Type B pancreatic cell (in vitro differentiated cells): Measurements from ENCODE around the gene HLA-DOB. TPM values are rescaled to one million over a fixed set of nuclear protein-coding genes. Genes with fewer than 3 reads are reported as not detected.

Experiments used
- DNase-seq: peaks from one replicate; pipeline ENCODE4 v3.0.0; 2021; ENCODE audit warnings: mixed read lengths; ENCODE audit not compliant: unreplicated experiment; ENCODE audit errors: extremely low spot score
- H3K27ac Mint-ChIP-seq: 2 replicates; pipeline ENCODE4 v1.8.0; 2021; ENCODE audit warnings: mild to moderate bottlenecking, mixed read lengths
- H3K27me3 Mint-ChIP-seq: 2 replicates; pipeline ENCODE4 v1.8.0; 2021; ENCODE audit warnings: mixed read lengths
- H3K36me3 Mint-ChIP-seq: 2 replicates; pipeline ENCODE4 v1.8.0; 2021; ENCODE audit warnings: mixed read lengths
- H3K4me1 Mint-ChIP-seq: one replicate; pipeline ENCODE4 v1.8.0; 2021; ENCODE audit warnings: mixed read lengths; ENCODE audit not compliant: unreplicated experiment
- H3K4me3 Mint-ChIP-seq: 2 replicates; pipeline ENCODE4 v1.8.0; 2021; ENCODE audit warnings: mild to moderate bottlenecking, mixed read lengths
- H3K9me3 Mint-ChIP-seq: 2 replicates; pipeline ENCODE4 v1.8.0; 2021; ENCODE audit warnings: mixed read lengths
- total RNA-seq: library from RNA; stranded (reverse); gene quantifications from 2 replicates; pipeline ENCODE4 v1.2.1, GENCODE V29; 2021; ENCODE audit warnings: low replicate concordance
- TF ChIP-seq, protein P1 (sequence below): fragments of 200-600 bp; sonication (generic); conservative IDR thresholded peaks from 2 replicates; pipeline ENCODE4 v1.5.0; 2021; ENCODE audit warnings: antibody characterized with exemption, mild to moderate bottlenecking

Gene HLA-DOB
- total RNA-seq, 1 donor from 2014 or later, result not detected

DNA sequence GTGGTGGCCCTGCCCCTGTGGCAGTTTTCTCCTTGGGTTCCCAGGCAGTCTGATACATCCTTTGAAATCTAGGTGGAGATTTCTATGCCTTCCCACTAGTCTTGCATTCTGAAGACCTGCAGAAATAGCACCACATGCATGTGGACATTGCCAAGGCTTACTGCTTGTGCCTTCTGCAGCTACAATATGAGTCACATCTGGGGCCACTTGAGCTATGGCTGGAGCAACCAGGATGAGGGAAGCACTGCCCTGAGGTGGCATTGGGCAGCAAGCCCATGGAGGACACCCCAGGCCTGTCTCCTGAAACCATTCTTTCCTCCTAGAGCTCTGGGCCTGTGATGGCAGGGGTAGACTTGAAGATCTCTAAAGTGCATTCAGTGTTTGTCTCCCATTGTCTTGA is 37.8 kb downstream of the HLA-DOB start:
- Mint-ChIP-seq H3K36me3 (no peaks in the 10 kb centered on the region), H3K9me3 (peaks cover 4% of the 10 kb centered on the region), H3K27ac (no peak overlapping the region), H3K27me3 (peaks cover 35% of the 10 kb centered on the region), H3K4me1 (no peaks in the 10 kb centered on the region), H3K4me3 (no peak overlapping the region)
- TF ChIP-seq, protein P1, sequence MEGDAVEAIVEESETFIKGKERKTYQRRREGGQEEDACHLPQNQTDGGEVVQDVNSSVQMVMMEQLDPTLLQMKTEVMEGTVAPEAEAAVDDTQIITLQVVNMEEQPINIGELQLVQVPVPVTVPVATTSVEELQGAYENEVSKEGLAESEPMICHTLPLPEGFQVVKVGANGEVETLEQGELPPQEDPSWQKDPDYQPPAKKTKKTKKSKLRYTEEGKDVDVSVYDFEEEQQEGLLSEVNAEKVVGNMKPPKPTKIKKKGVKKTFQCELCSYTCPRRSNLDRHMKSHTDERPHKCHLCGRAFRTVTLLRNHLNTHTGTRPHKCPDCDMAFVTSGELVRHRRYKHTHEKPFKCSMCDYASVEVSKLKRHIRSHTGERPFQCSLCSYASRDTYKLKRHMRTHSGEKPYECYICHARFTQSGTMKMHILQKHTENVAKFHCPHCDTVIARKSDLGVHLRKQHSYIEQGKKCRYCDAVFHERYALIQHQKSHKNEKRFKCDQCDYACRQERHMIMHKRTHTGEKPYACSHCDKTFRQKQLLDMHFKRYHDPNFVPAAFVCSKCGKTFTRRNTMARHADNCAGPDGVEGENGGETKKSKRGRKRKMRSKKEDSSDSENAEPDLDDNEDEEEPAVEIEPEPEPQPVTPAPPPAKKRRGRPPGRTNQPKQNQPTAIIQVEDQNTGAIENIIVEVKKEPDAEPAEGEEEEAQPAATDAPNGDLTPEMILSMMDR, result no peak
- no peak for DNase-seq

DNA sequence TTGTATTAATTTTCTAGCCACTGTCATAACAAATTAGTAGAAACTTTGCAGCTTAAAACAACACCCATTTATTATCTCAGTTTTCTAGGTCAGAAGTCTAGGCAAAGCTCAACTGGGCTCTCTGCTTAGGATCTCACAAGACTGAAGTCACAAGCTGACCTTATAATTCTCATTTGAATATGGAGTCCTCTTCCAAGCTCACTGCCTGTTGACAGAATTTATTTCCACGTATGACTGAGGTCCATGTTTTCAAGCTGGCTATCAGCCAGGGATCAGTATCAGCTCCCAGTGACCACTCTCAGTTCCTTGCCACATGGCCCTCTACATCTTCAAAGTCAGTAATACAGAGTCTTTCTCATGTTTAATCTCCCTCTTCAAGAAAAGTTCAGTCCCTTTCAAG is 41.7 kb downstream of the HLA-DOB start:
- no peak for DNase-seq
- Mint-ChIP-seq H3K9me3 (no peaks in the 10 kb centered on the region), H3K4me3 (no peak overlapping the region), H3K27ac (no peak overlapping the region), H3K4me1 (no peaks in the 10 kb centered on the region), H3K36me3 (no peaks in the 10 kb centered on the region), H3K27me3 (peaks cover 46% of the 10 kb centered on the region)
- TF ChIP-seq, protein P1, result no peak

- peaks cover 48% of the 10 kb centered on the region for H3K27me3 Mint-ChIP-seq
- H3K4me3 Mint-ChIP-seq, result no peak overlapping the region
- no peaks in the 10 kb centered on the region for H3K36me3 Mint-ChIP-seq
- no peaks in the 10 kb centered on the region for H3K9me3 Mint-ChIP-seq
- TF ChIP-seq, protein P1, result no peak
- H3K4me1 Mint-ChIP-seq, result no peaks in the 10 kb centered on the region
- no peak for DNase-seq
- no peak overlapping the region for H3K27ac Mint-ChIP-seq
These were observed 42.4 kb downstream of the HLA-DOB start for GRCh38 chr6:32774426-32774825.

- H3K9me3 Mint-ChIP-seq, result no peaks in the 10 kb centered on the region
- H3K36me3 Mint-ChIP-seq, result no peaks in the 10 kb centered on the region
- H3K27me3 Mint-ChIP-seq, result peaks cover 62% of the 10 kb centered on the region
- H3K4me3 Mint-ChIP-seq, result no peak overlapping the region
- no peak for DNase-seq
- no peak overlapping the region for H3K27ac Mint-ChIP-seq
- TF ChIP-seq, protein P1, result no peak
- H3K4me1 Mint-ChIP-seq, result no peaks in the 10 kb centered on the region
These were observed 44.1 kb downstream of the HLA-DOB start for GRCh38 chr6:32772656-32773055.

GRCh38 chr6:32764048-32764447 is 52.8 kb downstream of the HLA-DOB start:
- Mint-ChIP-seq H3K36me3 (no peaks in the 10 kb centered on the region), H3K4me1 (no peaks in the 10 kb centered on the region), H3K9me3 (no peaks in the 10 kb centered on the region), H3K4me3 (no peak overlapping the region), H3K27me3 (peaks cover 53% of the 10 kb centered on the region), H3K27ac (no peak overlapping the region)
- TF ChIP-seq, protein P1, result no peak
- no peak for DNase-seq

GRCh38 chr6:32763421-32763820 is 53.4 kb downstream of the HLA-DOB start, which contains the start of gene HLA-DQB2:
HLA-DQB2 (minus strand) TSS chr6:32763532; CDS start chr6:32763470, 62 bp downstream.
- H3K4me3 Mint-ChIP-seq, result no peak within 1 kb of the TSS
- H3K4me1 Mint-ChIP-seq, result no peaks in the 10 kb centered on the region
- TF ChIP-seq, protein P1, result no peak
- H3K27me3 Mint-ChIP-seq, result peaks cover 49% of the 10 kb centered on the region
- no peak for DNase-seq
- H3K9me3 Mint-ChIP-seq, result no peaks in the 10 kb centered on the region
- no peaks in the 10 kb centered on the region for H3K36me3 Mint-ChIP-seq
- no peak within 1 kb of the TSS for H3K27ac Mint-ChIP-seq
